NCI-H128 (cell line): ENCODE data around the gene ASCL5.
A peak's percentile ranks its signal among the peaks of the same experiment; 100 is the strongest.

Experiments
- DNase-seq: peaks from one replicate; lab custom pipeline; 2025; ENCODE audit not compliant: unreplicated experiment; lab: John Stamatoyannopoulos, UW

The ASCL5 gene

GRCh38 chr1:201136355-201137023 lies 9.5 kb upstream of the ASCL5 start:
- DNase-seq, result no peak

GRCh38 chr1:201134405-201134804 lies 7.4 kb upstream of the ASCL5 start:
- no peak for DNase-seq

- no peak for DNase-seq
Observed at GRCh38 chr1:201131398-201131797, 4.4 kb upstream of the ASCL5 start.

GRCh38 chr1:201128962-201129361 lies 2.0 kb upstream of the ASCL5 start:
- DNase-seq, result no peak

GRCh38 chr1:201128476-201128875 lies 1.5 kb upstream of the ASCL5 start:
- no peak for DNase-seq

- no peak for DNase-seq
Observed at GRCh38 chr1:201127755-201128455, 921 bp upstream of the ASCL5 start.

GRCh38 chr1:201126463-201126831 lies 537 bp downstream of the ASCL5 start:
- no peak for DNase-seq

GRCh38 chr1:201125800-201126199 lies 1.2 kb downstream of the ASCL5 start:
- no peak for DNase-seq

- no peak for DNase-seq
Observed at GRCh38 chr1:201125019-201125418, 2.0 kb downstream of the ASCL5 start.

GRCh38 chr1:201123866-201124265 lies 3.1 kb downstream of the ASCL5 start:
- DNase-seq, result no peak

GRCh38 chr1:201122321-201122957 lies 4.5 kb downstream of the ASCL5 start:
- DNase-seq, result no peak

- no peak for DNase-seq
Observed at GRCh38 chr1:201119206-201120197, 7.5 kb downstream of the ASCL5 start.

- DNase-seq, result no peak
Observed at GRCh38 chr1:201116091-201116490, 10.9 kb downstream of the ASCL5 start.

GRCh38 chr1:201115390-201115937 lies 11.5 kb downstream of the ASCL5 start:
- DNase-seq, result no peak

- DNase-seq, result peak; percentile 93
Observed at GRCh38 chr1:201114245-201115131, 12.5 kb downstream of the ASCL5 start.

GRCh38 chr1:201113451-201114244 lies 13.3 kb downstream of the ASCL5 start:
- no peak for DNase-seq

GRCh38 chr1:201112926-201113325 lies 14.1 kb downstream of the ASCL5 start:
- DNase-seq, result no peak

GRCh38 chr1:201112173-201112731 lies 14.7 kb downstream of the ASCL5 start, which contains the start of gene CACNA1S:
TSS of gene CACNA1S (minus strand) at chr1:201112426. CDS start at chr1:201112339, 87 bp downstream.
- DNase-seq, result no peak

GRCh38 chr1:201111672-201112071 lies 15.3 kb downstream of the ASCL5 start:
- no peak for DNase-seq
